Lower leg skin (tissue), 3 donors: ENCODE measurements around the gene NFIX.

Experiments used
- CTCF ChIP-seq, 3 donors: fragments of 450-650 bp; IDR thresholded peaks; one replicate each; pipeline ENCODE4 v1.5.1; 2016; ENCODE audit warnings: antibody characterized with exemption in 3 of 3, mild to moderate bottlenecking in 3 of 3, moderate library complexity in 2 of 3
- POLR2A ChIP-seq, 2 donors: fragments of 450-650 bp; IDR thresholded peaks; one replicate each; pipeline ENCODE4 v1.6.1; 2016 to 2017; ENCODE audit warnings: antibody characterized with exemption in 2 of 2, mild to moderate bottlenecking in 1 of 2, moderate library complexity in 1 of 2

GRCh38 chr19:13073263-13073662, 78.0 kb downstream of the NFIX start:
- TF ChIP-seq CTCF (IDR thresholded peaks at IDR 0.05) (no peak), POLR2A (IDR thresholded peaks at IDR 0.05) (no peak)
